IPS-18c (cell line): Measurements from ENCODE around the gene TTYH2.
"Not testable (repeated sequence)": the region's sequence is repeated elsewhere in the genome, so short reads cannot be mapped to it uniquely, and the experiment has no call there.

Source experiments
- H3K4me3 ChIP-seq: 2 replicates; pipeline ENCODE4 v1.7.0; 2013; ENCODE audit warnings: low read depth, mild to moderate bottlenecking, low read length, moderate library complexity; ENCODE audit not compliant: insufficient read depth
- H3K9me3 ChIP-seq: one replicate; pipeline ENCODE4 v1.6.1; 2013; ENCODE audit warnings: mild to moderate bottlenecking, low read length, moderate library complexity; ENCODE audit not compliant: control insufficient read depth, insufficient read depth

The TTYH2 gene

GRCh38 chr17:74267987-74268499 lies 54.7 kb downstream of the TTYH2 start:
- peaks cover 2% of the 10 kb centered on the region for H3K9me3 ChIP-seq

GRCh38 chr17:74268558-74268957 lies 55.2 kb downstream of the TTYH2 start:
- no peak overlapping the region for H3K4me3 ChIP-seq
- peaks cover 2% of the 10 kb centered on the region for H3K9me3 ChIP-seq

More at GRCh38 chr17:74267987-74268499, 54.7 kb downstream of the TTYH2 start:
- no peak overlapping the region for H3K4me3 ChIP-seq

GRCh38 chr17:74270333-74270732 lies 57.0 kb downstream of the TTYH2 start:
- Histone ChIP-seq H3K4me3 (no peak overlapping the region), H3K9me3 (peaks cover 2% of the 10 kb centered on the region)

DNA sequence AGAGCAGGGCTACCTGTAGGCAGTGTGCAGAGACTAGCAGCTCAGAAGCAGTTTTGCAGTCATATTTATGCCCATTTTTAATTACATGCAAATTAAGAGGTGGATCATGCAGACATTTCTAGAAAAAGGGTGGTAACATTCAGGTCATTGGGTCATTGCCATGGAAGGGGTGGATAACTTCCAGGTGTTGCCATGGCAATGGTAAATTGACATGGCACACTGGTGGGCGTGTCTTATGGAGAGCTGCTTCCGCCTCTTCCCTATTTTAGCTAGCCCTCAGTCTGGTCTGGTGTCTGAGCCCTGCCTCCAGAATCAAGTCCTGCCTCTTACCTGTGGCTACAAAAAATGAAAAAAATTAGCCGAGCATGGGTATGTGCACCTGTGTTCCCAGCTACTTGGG lies 57.9 kb downstream of the TTYH2 start:
- no peak overlapping the region for H3K4me3 ChIP-seq

GRCh38 chr17:74271901-74272561 lies 58.7 kb downstream of the TTYH2 start:
- peaks cover 2% of the 10 kb centered on the region for H3K9me3 ChIP-seq
- no peak overlapping the region; the same call in 1 of the 2 replicates for H3K4me3 ChIP-seq

More for the DNA sequence above, 57.9 kb downstream of the TTYH2 start:
- peaks cover 2% of the 10 kb centered on the region for H3K9me3 ChIP-seq

DNA sequence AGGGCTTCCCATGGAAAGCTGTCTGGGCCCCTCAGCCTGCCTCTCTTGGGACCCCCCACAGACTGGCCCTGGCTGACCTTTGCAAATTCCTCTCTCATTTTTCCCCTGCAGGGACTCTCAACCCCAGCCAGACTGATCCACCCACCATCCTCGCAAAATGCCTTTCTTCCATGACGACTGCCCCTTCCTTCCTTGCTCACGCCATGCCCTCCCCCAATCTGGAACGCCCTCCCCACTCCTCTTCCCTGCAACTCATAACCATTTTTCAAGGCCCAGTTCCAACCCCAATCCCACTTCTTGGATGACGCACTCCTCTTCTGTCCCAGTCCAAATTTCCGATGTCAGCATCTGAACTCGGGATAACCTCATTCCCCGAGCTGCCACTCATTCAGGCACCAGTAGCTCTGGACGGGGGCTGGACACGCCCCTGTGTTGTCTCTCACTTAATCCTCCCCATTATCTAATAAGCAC lies 59.4 kb downstream of the TTYH2 start:
- Histone ChIP-seq H3K9me3 (peaks cover 2% of the 10 kb centered on the region), H3K4me3 (no peak overlapping the region)

DNA sequence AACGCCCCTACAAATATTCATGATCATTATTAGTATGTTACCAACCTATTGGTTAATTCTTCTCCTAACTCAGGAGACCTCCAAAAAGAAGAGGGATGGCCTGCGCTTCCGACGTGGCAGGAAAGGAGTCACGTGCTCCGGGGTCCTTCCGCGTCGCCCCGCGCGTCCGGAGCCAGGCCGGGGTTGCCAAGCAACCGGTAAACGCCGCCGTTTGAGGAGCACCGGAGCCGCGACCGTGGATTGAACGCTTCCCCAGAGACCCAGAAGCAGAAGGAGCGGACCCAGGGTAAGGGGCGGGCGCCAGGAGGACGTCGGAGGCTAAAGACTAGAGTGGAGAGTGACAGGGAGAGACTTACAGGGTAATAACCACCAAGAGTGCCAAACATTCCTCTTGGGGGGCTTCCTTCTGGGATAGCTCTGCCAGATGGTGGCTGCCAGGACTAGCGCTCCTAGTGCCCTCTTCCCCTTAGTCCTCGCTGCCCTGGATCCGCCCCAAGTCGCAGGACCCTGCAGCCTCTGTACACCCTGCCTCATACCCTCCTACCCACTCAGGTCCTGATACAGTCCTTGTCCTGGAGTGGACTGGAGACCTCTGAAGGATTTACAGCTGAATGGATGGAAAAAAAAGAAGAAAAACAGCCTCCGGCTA lies 60.8 kb downstream of the TTYH2 start, which contains the start of gene DNAI2:
Gene DNAI2, plus strand, starts transcription at position 175 of the 649 bp plus-strand sequence. CDS start 7,584 bp downstream, outside the sequence.
- peak within 1 kb of the TSS; percentile 5 for H3K4me3 ChIP-seq
- H3K9me3 ChIP-seq: peaks cover 2% of the 10 kb centered on the region

- Histone ChIP-seq H3K9me3 (peaks cover 2% of the 10 kb centered on the region), H3K4me3 (no peak overlapping the region)
Observed at GRCh38 chr17:74274709-74275340, 61.5 kb downstream of the TTYH2 start.

- H3K9me3 ChIP-seq: peaks cover 2% of the 10 kb centered on the region
- no peak overlapping the region for H3K4me3 ChIP-seq
Observed at GRCh38 chr17:74276051-74276476, 62.7 kb downstream of the TTYH2 start.

- Histone ChIP-seq H3K4me3 (no peak overlapping the region), H3K9me3 (peaks cover 2% of the 10 kb centered on the region)
Observed at GRCh38 chr17:74276541-74277009, 63.2 kb downstream of the TTYH2 start.

GRCh38 chr17:74277935-74278334 lies 64.6 kb downstream of the TTYH2 start:
- Histone ChIP-seq H3K9me3 (no peaks in the 10 kb centered on the region), H3K4me3 (no peak overlapping the region)

DNA sequence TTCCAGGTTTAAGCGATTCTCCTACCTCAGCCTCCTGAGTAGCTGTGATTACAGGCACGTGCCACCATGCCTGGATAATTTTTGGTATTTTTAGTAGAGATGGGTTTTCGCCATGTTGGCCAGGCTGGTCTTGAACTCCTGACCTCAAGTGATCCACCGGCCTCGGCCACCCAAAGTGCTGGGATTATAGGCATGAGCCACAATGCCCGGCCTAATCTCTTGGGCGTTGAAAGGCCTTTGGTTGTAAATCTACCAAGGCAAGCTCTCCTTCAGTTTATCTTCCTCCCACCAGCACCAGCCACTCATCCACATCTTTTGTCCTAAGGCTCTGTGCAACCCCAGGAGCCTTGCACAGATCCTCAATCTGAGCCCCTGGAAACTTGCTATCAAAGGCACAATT lies 66.2 kb downstream of the TTYH2 start:
- not testable (repeated sequence) for H3K9me3 ChIP-seq, H3K4me3 ChIP-seq

DNA sequence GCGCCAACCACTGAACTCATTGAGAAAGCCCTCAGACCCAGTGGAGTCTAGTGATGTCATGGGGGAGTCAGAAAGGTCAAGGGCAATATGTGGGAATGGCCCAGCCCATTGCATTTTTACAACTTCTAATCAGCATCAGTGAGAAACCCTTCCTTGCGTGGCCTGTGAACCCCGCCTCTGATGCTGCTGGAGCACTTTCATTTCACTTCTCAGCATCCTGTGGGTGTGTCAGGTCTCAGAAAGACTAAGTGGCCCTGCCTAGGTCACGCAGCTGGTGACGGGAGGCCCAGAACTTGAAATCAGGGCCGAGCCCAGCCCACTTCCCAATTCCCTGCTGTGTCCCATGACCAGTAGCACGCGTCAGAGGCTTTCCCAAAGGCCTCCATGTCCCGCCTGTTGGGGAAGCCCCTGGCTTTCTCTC lies 66.7 kb downstream of the TTYH2 start:
- Histone ChIP-seq H3K9me3 (no peaks in the 10 kb centered on the region), H3K4me3 (no peak overlapping the region)

GRCh38 chr17:74281799-74282198 lies 68.4 kb downstream of the TTYH2 start:
- Histone ChIP-seq H3K4me3 (no peak overlapping the region), H3K9me3 (no peaks in the 10 kb centered on the region)

DNA sequence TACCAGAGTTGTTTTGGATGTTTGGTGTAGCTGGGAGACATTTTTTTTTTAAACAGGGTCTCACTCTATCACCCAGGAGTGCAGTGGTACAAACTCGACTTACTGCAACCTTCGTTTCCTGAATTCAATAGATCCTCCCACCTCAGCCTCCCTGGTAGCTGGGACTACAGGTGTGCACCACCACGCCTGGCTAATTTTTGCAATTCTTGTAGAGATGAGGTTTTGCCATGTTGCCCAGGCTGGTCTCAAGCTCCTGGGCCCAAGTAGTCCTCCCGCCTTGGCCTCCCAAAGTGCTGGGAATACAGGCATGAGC lies 68.9 kb downstream of the TTYH2 start:
- H3K9me3 ChIP-seq, H3K4me3 ChIP-seq: not testable (repeated sequence)

DNA sequence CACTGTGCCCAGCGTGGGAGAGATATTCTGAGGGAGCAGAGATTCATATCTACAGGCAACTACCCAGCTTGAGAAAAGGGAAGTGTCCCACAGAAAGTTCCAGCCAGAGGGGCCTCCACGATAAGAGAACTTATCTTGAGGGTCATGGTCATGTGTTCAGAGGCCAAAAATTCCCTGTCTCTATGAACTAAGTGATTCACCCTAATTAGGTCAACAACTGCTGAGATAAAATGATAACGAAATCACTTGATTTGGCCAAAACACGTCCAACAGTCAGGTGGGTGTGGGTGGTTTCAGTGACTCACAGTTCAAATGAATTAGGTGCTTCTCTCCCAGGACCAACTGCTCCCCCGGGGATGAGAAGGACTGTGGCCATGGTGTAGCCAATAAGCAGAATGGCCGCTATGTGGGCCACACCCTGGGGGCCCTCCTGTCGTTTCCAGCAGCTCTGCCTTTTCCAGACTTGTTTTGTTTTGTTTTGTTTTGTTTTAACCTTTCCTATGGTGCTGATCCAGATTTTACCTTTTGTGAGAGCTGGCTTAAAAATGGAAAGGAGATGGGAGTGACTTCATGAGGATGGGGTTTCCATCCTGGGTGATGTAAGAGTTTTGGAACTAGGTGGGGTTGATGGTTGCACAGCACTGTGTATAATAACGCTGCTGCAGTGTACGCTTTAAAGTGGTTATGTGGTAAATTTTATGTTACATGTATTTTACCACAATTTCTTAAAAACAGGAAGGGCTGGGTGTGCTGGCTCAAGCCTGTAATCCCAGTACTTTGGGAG lies 69.4 kb downstream of the TTYH2 start:
- Histone ChIP-seq H3K9me3 (no peaks in the 10 kb centered on the region), H3K4me3 (no peak overlapping the region)

DNA sequence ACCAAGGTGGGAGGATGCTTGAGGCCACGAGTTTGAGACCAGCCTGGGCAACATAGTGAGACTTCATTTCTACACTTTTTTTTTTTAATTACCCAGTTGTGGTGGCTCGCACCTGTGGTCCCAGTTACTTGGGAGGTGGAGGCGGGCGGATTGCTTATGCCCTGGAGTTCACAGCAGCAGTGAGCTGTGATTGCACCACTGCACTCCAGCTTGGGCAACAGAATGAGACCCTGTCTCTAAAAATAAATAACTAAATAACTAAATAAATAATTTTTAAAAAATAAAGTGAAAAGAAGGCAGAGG lies 70.0 kb downstream of the TTYH2 start:
- H3K4me3 ChIP-seq: no peak overlapping the region
- H3K9me3 ChIP-seq: no peaks in the 10 kb centered on the region
